GM12874 (cell line): ENCODE measurements around the gene C16orf46.

Source experiments
- CTCF ChIP-seq: IDR thresholded peaks from 2 replicates; pipeline ENCODE4 v1.5.1; 2011; ENCODE audit warnings: low read depth, mild to moderate bottlenecking, control low read depth, low read length, moderate library complexity; ENCODE audit not compliant: insufficient read depth

C16orf46 gene

GRCh38 chr16:81077076-81077940 is at the start of gene C16orf46:
Gene C16orf46, minus strand, starts transcription at chr16:81077238. Its CDS starts 13,283 bp downstream, at chr16:81063955.
- no peak for TF ChIP-seq CTCF

- TF ChIP-seq CTCF = no peak
Measured at GRCh38 chr16:81123092-81123852, 46.2 kb upstream of the C16orf46 start.

- TF ChIP-seq CTCF = no peak
Measured at GRCh38 chr16:81121474-81121990, 44.5 kb upstream of the C16orf46 start.

GRCh38 chr16:81117436-81117835 is 40.4 kb upstream of the C16orf46 start:
- no peak for TF ChIP-seq CTCF

- no peak for TF ChIP-seq CTCF
Measured at GRCh38 chr16:81116285-81116684, 39.2 kb upstream of the C16orf46 start.

- no peak for TF ChIP-seq CTCF
Measured at GRCh38 chr16:81112453-81112852, 35.4 kb upstream of the C16orf46 start.

- no peak for TF ChIP-seq CTCF
Measured at GRCh38 chr16:81107511-81107910, 30.5 kb upstream of the C16orf46 start.
